CD4-positive, alpha-beta T cell treated with Interleukin-17A for 1 hour (primary cell): ENCODE results near the gene CDRT4.

Experiments used
- DNase-seq: peaks from one replicate; pipeline ENCODE4 v3.0.0-alpha.2; 2020

CDRT4 gene

GRCh38 chr17:15388356-15389041 is 78.9 kb downstream of the CDRT4 start:
- DNase-seq = no peak

GRCh38 chr17:15386083-15386482 is 81.3 kb downstream of the CDRT4 start:
- no peak for DNase-seq
